Upper lobe of left lung (tissue), 4 donors: Measurements from ENCODE around the gene MYBBP1A.

Experiments
- POLR2A ChIP-seq, 4 donors: fragments of 450-650 bp; IDR thresholded peaks; one replicate each; pipeline ENCODE4 v1.5.1; 2016 to 2017; ENCODE audit warnings: antibody characterized with exemption in 4 of 4, mild to moderate bottlenecking in 2 of 4
- TF ChIP-seq, protein P1 (sequence below), 6 experiments: fragments of 450-650 bp in 4 of 6; fragments of 200-600 bp in 2 of 6; sonication (generic) in 2 of 6; IDR thresholded peaks; one replicate each; pipeline ENCODE4 v1.5.1; 2016 to 2019; ENCODE audit warnings: antibody characterized with exemption in 6 of 6

DNA sequence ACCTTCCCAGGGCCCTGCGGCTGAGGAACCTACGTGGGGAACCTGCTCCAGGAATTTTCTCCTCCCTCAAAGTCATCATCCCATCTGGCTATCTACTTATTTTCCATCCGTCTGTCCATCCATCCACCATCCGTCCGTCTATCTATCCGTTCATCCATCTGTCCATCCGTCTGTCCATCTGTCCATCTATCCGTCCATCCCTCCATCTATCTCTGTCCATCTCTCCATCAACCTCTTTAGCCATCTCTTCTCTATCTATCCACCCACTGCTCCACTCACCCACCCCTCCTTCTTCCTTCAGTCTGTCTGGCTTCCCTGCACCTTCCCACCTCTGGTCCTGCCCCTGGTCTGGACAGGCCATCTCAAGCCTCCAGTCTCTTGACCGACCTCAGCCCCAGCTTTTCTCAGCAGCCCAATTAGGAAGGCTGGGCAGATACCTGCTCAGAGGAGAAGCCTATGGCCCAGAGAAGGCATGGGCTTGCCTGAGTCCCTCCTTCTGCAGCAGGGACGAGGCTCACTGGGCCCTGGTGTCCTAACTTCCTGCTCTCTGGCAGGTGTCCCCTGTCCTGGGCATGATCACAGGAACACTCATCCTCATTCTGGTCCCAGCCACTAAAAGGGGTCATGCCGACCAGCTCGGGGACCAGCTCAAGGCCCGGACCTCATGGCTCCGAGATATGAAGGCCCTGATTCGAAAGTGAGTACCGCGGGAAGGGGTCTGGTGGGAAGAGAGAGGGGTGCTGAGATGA is 23.0 kb downstream of the MYBBP1A start:
- TF ChIP-seq POLR2A (IDR thresholded peaks at IDR 0.05), result no peak
- TF ChIP-seq, protein P1, sequence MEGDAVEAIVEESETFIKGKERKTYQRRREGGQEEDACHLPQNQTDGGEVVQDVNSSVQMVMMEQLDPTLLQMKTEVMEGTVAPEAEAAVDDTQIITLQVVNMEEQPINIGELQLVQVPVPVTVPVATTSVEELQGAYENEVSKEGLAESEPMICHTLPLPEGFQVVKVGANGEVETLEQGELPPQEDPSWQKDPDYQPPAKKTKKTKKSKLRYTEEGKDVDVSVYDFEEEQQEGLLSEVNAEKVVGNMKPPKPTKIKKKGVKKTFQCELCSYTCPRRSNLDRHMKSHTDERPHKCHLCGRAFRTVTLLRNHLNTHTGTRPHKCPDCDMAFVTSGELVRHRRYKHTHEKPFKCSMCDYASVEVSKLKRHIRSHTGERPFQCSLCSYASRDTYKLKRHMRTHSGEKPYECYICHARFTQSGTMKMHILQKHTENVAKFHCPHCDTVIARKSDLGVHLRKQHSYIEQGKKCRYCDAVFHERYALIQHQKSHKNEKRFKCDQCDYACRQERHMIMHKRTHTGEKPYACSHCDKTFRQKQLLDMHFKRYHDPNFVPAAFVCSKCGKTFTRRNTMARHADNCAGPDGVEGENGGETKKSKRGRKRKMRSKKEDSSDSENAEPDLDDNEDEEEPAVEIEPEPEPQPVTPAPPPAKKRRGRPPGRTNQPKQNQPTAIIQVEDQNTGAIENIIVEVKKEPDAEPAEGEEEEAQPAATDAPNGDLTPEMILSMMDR (IDR thresholded peaks at IDR 0.05), result no peak
